MM.1S (cell line): ENCODE results near the gene IFNE.

Experiments
- EZH2 ChIP-seq: fragments of 300-600 bp; sonication (generic); optimal IDR thresholded peaks from 2 replicates; pipeline ENCODE3; 2017; ENCODE audit warnings: low read depth, mild to moderate bottlenecking, antibody characterized with exemption, low read length, mixed read lengths
- TF ChIP-seq, protein P1 (sequence below): fragments of 300-600 bp; sonication (generic); IDR thresholded peaks from 2 replicates; pipeline ENCODE4 v1.5.1; 2016; ENCODE audit warnings: antibody characterized with exemption, low read length, mixed read lengths

GRCh38 chr9:21482213-21482612 lies at the start of gene IFNE:
- no peak for TF ChIP-seq EZH2
- TF ChIP-seq, protein P1, sequence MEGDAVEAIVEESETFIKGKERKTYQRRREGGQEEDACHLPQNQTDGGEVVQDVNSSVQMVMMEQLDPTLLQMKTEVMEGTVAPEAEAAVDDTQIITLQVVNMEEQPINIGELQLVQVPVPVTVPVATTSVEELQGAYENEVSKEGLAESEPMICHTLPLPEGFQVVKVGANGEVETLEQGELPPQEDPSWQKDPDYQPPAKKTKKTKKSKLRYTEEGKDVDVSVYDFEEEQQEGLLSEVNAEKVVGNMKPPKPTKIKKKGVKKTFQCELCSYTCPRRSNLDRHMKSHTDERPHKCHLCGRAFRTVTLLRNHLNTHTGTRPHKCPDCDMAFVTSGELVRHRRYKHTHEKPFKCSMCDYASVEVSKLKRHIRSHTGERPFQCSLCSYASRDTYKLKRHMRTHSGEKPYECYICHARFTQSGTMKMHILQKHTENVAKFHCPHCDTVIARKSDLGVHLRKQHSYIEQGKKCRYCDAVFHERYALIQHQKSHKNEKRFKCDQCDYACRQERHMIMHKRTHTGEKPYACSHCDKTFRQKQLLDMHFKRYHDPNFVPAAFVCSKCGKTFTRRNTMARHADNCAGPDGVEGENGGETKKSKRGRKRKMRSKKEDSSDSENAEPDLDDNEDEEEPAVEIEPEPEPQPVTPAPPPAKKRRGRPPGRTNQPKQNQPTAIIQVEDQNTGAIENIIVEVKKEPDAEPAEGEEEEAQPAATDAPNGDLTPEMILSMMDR = no peak
